B cell (primary cell): ENCODE measurements around the gene TCEANC.

Experiments
- EZH2 ChIP-seq: IDR thresholded peaks from 2 replicates; pipeline ENCODE4 v1.6.1; 2012; ENCODE audit warnings: borderline replicate concordance, low read depth, mild to moderate bottlenecking, moderate library complexity, low read length; ENCODE audit not compliant: insufficient read depth, poor library complexity, severe bottlenecking
- TF ChIP-seq, protein P1 (sequence below): fragments of 200-600 bp; IDR thresholded peaks from one replicate; pipeline ENCODE4 v1.8.0; 2022; ENCODE audit warnings: antibody characterized with exemption, mild to moderate bottlenecking

DNA sequence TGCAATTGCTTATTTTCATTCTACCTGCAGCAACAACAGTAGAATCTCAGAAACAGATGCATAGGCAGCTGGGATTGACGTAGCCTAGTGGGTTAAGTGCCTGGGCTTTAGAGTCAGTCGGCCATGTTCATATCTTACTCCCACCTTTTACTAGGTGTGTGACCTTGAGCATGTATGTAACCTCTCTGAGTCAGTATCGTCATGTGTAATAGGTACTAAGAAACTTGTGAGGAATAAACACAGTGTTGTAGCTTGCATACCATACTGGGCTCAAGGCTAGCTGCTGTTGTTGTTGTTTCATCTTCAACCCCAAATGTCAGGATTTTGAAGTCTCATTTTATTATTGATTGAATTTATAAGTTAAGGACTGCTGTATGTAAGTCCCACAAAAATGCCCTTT, 50.2 kb downstream of the TCEANC start:
- TF ChIP-seq, protein P1, sequence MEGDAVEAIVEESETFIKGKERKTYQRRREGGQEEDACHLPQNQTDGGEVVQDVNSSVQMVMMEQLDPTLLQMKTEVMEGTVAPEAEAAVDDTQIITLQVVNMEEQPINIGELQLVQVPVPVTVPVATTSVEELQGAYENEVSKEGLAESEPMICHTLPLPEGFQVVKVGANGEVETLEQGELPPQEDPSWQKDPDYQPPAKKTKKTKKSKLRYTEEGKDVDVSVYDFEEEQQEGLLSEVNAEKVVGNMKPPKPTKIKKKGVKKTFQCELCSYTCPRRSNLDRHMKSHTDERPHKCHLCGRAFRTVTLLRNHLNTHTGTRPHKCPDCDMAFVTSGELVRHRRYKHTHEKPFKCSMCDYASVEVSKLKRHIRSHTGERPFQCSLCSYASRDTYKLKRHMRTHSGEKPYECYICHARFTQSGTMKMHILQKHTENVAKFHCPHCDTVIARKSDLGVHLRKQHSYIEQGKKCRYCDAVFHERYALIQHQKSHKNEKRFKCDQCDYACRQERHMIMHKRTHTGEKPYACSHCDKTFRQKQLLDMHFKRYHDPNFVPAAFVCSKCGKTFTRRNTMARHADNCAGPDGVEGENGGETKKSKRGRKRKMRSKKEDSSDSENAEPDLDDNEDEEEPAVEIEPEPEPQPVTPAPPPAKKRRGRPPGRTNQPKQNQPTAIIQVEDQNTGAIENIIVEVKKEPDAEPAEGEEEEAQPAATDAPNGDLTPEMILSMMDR: no peak
- no peak for TF ChIP-seq EZH2
